ENCODE measurements around the gene SCYL1. TPM values are rescaled to one million over a fixed set of nuclear protein-coding genes. Genes with fewer than 3 reads are reported as not detected.

SCYL1 gene
- total RNA-seq, 1 experiment from 2014 or later = 104 TPM

DNA sequence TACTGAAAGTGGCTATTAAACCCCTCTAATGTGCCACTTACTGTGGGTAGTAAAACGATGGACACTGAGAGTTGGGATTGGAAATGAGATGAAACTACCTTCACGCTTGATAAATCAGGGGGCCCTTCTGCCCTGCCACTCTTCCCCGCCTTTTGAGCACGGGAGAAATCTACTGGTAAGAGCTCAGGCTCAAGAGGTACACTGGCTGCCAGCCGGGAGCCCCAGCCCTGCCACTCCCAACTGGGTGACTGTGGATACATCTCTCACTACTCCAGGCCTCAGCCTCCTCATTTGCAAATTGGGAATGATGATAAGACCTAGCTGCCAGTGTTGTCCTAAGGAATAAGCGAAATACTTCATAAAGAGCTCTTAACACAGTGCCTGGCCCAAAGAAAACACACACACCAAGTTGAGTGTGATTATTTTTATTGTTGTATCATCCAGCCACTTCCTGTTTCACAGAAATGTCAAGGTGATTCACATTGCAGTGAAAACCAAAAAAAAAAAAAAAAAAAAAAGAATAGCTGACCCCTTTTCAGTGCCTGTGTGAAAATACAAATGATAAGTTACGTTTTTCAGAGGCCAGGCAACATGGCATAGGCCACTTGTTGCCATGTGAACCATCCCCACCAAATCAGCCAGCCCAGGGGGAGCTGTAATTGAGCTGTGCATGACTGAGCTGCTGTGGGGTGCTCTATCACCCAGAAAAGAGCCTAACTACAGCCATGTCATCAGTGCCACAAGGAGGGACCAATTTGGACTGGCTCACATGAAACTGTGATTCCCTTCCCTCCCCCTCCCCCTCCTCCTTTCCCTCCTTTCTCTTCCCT lies 41.0 kb downstream of the SCYL1 start:
- Histone ChIP-seq H3K4me2 (ENCODE audit: low read length) (peak overlapping the region; percentile 33; the same call in 1 of the 2 replicates), H2AFZ (ENCODE audit: low read depth, low read length, poor library complexity, severe bottlenecking) (no peak overlapping the region), H3K9me3 (ENCODE audit: control insufficient read depth in 1 of 2, insufficient read depth in 1 of 2, low read depth in 1 of 2, low read length in 2 of 2) (no peaks in the 10 kb centered on the region), H3K27me3 (ENCODE audit: insufficient read depth, low read length) (no peaks in the 10 kb centered on the region), H4K20me1 (ENCODE audit: insufficient read depth) (no peaks in the 10 kb centered on the region), H3K4me1 (ENCODE audit: control insufficient read depth in 1 of 2, insufficient read depth in 2 of 2, low read length in 2 of 2) (peaks cover 38 to 72% of the 10 kb centered on the region in 2 experiments), H3K9me2 (ENCODE audit: insufficient read depth) (no peaks in the 10 kb centered on the region), H3K9ac (ENCODE audit: low read length) (0 out of 2 replicates have a peak overlapping the region, but pooled peaks have one; percentile 17), H3K4me3 (replicated peaks in 1 of 2; ENCODE audit: low read depth in 1 of 2, low read length in 2 of 2) (no peak overlapping the region), H3K79me2 (ENCODE audit: insufficient read depth, low read length) (peaks cover 35% of the 10 kb centered on the region), H3K36me3 (ENCODE audit: control insufficient read depth in 1 of 2, insufficient read depth in 2 of 2, low read length in 2 of 2) (no peaks in the 10 kb centered on the region; a peak in 1 of 4 replicates), H3K27ac (ENCODE audit: low read depth, low read length) (no peak overlapping the region)
- TF ChIP-seq SIN3A (IDR thresholded peaks at IDR 0.05; ENCODE audit: low read depth) (no peak), POLR2AphosphoS5 (IDR thresholded peaks at IDR 0.05; ENCODE audit: low read depth, low read length) (no peak), POLR2A (IDR thresholded peaks at IDR 0.05; ENCODE audit: borderline replicate concordance, extremely low read depth, insufficient read depth, insufficient read length) (no peak), CEBPB (IDR thresholded peaks at IDR 0.05; ENCODE audit: low read depth) (no peak), CBX3 (IDR thresholded peaks at IDR 0.05; ENCODE audit: low read depth) (no peak), RAD21 (IDR thresholded peaks at IDR 0.05; ENCODE audit: low read depth) (no peak), EZH2phosphoT487 (IDR thresholded peaks at IDR 0.05; ENCODE audit: borderline replicate concordance) (no peak), EZH2 (IDR thresholded peaks at IDR 0.05) (no peak), JUND (IDR thresholded peaks at IDR 0.05) (no peak), SP1 (IDR thresholded peaks at IDR 0.05; ENCODE audit: low read depth) (no peak), EGR1 (IDR thresholded peaks at IDR 0.05; ENCODE audit: low read depth) (no peak), ZFX (IDR thresholded peaks at IDR 0.05) (no peak), ZNF274 (IDR thresholded peaks at IDR 0.05; ENCODE audit: low read depth, low read length) (no peak), SRF (IDR thresholded peaks at IDR 0.05; ENCODE audit: low read depth) (no peak)
- TF ChIP-seq, protein P1, sequence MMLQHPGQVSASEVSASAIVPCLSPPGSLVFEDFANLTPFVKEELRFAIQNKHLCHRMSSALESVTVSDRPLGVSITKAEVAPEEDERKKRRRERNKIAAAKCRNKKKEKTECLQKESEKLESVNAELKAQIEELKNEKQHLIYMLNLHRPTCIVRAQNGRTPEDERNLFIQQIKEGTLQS (IDR thresholded peaks at IDR 0.05) = no peak
- TF ChIP-seq, protein P2, sequence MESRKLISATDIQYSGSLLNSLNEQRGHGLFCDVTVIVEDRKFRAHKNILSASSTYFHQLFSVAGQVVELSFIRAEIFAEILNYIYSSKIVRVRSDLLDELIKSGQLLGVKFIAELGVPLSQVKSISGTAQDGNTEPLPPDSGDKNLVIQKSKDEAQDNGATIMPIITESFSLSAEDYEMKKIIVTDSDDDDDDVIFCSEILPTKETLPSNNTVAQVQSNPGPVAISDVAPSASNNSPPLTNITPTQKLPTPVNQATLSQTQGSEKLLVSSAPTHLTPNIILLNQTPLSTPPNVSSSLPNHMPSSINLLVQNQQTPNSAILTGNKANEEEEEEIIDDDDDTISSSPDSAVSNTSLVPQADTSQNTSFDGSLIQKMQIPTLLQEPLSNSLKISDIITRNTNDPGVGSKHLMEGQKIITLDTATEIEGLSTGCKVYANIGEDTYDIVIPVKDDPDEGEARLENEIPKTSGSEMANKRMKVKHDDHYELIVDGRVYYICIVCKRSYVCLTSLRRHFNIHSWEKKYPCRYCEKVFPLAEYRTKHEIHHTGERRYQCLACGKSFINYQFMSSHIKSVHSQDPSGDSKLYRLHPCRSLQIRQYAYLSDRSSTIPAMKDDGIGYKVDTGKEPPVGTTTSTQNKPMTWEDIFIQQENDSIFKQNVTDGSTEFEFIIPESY (IDR thresholded peaks at IDR 0.05; ENCODE audit: extremely low read depth, insufficient replicate concordance, low read length) = no peak
- TF ChIP-seq, protein P3, sequence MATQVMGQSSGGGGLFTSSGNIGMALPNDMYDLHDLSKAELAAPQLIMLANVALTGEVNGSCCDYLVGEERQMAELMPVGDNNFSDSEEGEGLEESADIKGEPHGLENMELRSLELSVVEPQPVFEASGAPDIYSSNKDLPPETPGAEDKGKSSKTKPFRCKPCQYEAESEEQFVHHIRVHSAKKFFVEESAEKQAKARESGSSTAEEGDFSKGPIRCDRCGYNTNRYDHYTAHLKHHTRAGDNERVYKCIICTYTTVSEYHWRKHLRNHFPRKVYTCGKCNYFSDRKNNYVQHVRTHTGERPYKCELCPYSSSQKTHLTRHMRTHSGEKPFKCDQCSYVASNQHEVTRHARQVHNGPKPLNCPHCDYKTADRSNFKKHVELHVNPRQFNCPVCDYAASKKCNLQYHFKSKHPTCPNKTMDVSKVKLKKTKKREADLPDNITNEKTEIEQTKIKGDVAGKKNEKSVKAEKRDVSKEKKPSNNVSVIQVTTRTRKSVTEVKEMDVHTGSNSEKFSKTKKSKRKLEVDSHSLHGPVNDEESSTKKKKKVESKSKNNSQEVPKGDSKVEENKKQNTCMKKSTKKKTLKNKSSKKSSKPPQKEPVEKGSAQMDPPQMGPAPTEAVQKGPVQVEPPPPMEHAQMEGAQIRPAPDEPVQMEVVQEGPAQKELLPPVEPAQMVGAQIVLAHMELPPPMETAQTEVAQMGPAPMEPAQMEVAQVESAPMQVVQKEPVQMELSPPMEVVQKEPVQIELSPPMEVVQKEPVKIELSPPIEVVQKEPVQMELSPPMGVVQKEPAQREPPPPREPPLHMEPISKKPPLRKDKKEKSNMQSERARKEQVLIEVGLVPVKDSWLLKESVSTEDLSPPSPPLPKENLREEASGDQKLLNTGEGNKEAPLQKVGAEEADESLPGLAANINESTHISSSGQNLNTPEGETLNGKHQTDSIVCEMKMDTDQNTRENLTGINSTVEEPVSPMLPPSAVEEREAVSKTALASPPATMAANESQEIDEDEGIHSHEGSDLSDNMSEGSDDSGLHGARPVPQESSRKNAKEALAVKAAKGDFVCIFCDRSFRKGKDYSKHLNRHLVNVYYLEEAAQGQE (IDR thresholded peaks at IDR 0.05; ENCODE audit: low read depth) = no peak
- ChIA-PET POLR2A (interaction anchor here (0.8 to 1.0 kb wide), 2 partner anchors 9 to 26 kb away, joined by 4 read pairs; no protein-coding TSS in a partner anchor), RAD21 (ENCODE audit: low non-redundant PET in 1 of 2, low total read pairs in 2 of 2, uncharacterized antibody in 2 of 2, unreplicated experiment in 2 of 2) (no interaction called here), CTCF (no interaction called here)
- BruUV-seq (replicated peaks) = no TSS peak
- no peak for ATAC-seq
- DNase-seq (ENCODE audit: low read depth, low spot score) = no peak
- intact Hi-C loops (cut with micrococcal nuclease) = no loop called here
